GM19023 (cell line): Measurements from ENCODE around the gene PRPF38B.

Experiments
- ATAC-seq: cut with Tn5 transposase; IDR thresholded peaks from one replicate; pipeline ENCODE4 v1.9.1; 2021; ENCODE audit warnings: mild to moderate bottlenecking, moderate library complexity; ENCODE audit not compliant: unreplicated experiment

Gene PRPF38B

DNA sequence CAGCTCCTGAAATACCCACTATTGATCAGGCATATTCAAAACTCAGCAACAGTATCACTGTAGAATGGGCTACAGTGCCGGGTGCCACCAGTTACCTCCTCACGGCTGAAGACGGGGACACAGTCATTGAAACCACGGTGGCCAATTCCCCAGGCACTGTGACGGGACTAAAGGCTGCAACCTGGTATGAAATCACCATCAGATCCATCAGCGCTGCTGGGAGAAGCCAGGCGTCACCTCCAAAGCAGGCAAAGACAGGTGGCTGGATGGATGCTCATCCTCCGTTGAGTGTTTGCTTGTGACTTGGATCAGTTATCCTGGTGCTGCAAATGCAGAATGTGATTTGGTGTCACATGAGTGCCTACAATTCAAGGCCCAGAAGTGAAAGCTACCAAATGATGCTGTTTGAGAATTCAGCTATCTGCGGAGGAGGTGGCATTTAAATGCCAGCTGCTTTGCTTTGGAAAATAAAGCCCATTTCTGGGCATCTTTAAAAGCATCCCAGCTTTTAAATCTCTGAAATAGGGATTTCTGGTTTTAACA, 25.7 kb downstream of the PRPF38B start:
- ATAC-seq: no peak

DNA sequence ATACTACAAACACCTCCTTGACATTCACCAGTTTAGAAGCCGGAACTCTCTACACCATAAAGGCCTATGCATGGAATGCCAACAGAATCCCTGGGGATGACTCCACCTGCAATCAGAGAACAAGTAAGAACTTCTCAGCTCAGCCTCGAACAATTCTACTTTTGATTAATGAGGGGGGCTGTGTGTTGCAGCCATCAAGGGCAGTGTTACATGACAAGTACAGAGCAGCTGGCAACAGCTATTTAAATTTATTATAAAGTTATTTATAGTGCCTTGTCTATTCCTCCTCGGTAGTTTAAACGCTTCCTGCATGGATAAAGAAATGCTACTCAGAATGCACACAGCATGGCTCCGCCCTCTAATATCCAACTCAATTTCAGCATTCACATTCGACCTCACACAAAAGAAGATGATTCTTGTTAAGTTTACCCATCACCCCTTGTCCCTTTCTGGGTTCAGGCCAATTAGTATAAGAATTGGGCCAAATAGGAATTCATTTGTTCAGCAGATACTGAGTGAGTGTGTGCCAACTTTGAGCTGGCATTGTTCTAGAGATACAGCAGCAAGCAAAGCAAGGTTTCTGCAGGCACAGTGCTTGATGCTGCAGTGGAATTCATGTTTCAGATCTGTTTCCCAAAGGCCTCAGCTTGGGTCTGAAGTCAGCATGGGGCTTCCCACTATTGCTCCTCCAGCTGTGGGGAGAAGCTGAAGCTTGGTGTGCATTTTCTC, 27.0 kb downstream of the PRPF38B start:
- ATAC-seq: no peak

DNA sequence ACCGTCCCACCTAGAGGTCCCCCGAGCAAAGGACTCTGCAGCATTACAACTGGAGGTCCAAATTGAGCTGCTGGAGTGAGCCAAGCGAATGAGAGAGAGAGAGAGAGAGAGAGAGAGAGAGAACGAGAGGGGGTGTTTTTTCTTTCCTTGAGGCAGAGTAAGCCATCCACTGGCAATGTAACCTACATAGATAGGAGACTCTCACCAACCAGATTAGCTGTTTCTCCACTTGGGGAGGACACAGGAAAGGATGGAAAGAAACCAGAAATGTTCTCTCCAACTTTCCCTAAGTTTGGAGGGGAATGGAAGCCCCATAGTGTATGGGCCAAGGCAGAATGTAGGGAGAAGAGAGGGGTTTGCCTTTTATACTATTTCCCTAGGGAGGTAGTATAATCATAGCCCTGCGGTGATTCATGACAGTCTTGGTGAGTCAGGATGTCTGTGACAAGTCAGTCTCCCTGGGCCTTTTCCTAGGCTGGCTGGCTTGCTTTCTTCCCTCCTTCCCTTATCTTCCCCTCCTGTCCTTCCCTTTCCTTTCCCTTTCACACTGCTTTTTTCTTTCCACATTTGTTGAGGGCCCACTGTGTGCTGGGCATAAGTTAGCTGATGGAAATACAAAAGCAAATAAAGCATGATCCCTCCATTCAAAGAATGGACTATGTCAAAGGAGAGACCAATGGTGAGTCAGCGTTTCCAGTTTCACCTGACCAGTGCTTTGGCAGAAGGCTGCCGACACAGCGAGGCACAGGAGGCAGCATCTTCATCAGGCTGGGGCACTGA, 27.7 kb downstream of the PRPF38B start:
- ATAC-seq: no peak

DNA sequence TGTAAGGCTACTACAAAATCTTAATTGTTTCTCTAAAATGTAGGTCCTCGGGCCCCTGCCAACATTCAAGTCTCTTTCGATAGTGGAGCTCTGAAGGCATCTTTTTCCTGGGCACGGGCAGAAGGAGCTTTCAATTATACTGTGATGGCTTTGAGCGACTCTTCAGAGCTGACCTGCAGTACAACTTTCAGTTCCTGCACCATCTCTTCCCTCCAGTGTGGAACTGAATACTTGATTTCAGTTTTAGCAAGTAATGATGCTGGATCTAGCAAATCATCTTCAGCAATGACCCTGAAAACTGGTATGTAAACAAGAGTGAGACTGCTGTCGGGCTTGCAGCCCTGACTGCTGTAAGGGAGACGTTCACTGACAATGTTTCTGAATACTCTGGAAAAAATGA, 30.2 kb downstream of the PRPF38B start:
- no peak for ATAC-seq

DNA sequence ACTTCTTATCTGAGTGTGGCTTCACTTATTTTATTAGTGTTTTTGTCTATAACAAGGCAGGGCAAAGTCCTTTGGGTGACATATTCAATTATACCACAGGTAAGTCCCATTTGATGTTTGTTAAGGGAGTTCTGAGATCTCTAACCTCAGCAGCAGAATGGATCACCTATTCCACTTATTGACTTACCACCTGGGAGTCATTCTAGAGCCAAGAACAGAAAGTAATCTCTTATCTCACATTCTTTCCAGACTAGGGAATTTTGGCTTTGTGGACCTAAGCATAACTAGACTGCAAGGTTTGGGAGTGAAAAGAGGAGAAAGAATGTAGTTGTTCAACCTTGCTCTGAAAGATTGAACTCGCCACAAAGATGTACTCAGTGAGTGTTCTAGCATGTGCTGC, 33.8 kb downstream of the PRPF38B start:
- no peak for ATAC-seq

DNA sequence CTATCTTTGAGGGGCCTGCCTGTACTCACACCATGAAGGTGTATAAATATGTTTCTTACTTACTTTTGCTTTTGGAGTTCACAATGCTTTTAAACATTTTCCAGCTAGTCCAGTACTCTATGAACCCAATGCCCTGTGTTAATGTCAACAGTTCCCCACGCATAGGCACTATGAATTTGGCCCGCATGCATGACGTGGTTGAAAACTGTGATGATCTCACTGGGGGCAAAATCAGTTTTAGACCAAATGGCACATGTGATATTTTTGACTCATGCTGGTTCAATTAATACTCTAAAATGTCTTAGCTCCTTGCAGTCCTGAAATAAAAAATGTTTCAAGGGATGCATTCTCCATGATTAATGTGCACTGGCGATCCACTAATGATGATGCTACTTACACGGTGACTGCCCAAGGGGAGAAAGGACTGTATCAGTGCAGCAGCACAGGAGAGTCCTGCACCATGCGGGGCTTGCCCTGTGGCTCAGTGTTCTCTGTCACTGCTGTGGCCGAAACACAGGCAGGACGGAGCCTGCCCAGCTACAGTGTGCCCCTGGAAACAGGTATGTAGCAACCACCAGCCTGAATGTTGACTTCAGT, 36.3 kb downstream of the PRPF38B start:
- ATAC-seq: no peak

DNA sequence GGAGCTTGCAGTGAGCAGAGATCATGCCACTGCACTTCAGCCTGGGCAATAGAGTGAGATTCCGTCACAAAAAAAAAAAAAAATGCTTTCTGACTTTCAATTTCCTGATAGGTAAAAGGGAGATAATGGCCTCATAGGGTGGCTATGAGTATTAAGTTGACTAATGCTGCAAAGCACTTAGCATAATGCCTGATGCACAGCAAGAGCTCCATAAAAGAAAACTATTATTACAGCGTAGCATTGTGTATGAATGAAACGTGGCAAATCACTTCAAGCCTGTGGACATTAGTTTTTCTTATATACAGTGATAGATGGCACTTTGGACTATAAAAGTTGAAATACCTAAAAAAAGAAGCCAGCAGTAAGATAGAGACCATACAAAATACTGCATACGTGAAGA, 37.4 kb downstream of the PRPF38B start:
- no peak for ATAC-seq

DNA sequence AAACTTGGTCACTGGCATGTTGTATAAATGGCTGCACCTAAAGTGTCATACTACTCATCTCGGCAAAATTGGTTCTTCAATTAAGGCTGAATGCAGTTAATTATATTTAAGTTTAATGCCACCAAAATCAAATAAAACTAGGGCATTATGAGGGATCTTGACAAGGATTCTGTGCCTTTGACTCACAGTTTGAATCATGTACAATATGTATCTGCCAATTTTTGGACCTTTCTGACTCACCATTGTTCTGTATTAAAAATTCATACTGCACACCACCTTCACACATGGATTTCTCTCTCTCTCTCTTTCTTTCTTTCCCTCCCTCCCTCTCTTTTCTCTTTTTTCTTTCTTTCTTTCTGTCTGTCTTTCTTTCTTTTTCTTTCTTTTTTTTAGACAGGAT, 40.3 kb downstream of the PRPF38B start:
- ATAC-seq: no peak

DNA sequence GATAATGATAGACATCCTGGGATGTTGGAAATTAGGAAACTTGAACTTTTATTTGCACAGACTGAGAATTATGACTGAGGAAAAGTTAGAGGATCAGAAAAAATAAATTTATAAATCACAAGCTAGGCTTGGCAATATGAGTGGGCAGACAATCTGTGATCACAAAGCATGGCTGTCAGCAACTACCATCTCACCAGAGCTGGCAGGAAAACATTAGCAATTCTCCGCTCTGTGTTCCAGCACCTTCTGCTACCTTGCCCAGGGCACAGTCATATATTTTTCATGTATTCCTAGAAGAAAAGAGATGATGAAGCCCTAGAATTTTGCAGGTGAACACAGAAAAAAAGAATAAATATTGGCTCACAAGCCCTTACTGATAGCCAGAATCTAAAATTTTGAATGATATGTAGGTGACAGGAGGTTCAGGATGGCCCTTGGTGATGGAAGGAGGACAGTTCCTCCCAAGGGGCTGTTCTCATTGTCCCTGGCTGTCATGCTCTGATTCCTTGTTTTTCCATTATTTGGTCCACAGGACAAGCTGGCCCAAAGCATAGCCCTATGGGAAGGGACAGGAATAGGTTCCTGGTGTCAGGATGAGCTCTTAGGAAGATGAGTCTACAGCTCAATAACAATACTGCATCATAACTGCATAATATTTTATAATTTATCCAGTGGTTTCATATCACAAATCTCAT, 42.2 kb downstream of the PRPF38B start:
- ATAC-seq: no peak

DNA sequence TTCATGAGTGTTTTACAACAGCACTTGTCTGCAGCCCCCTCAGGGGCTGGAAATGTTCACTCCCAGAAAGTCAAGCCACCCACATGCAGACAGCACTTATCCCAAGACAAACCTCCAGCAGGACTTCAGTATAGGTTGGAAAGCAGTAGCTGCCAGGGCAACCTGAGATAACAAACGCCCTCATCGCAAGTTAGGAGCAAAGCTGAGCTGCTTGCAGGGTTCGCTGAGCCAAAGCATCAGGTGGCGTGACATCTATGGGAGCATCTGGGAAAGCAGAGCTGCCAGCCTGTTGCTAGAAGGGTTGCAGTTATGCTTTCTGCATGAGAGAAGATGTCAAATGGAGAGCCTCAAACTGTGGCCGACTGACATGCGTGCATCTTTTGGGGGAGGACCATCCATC, 50.1 kb downstream of the PRPF38B start:
- ATAC-seq: no peak

DNA sequence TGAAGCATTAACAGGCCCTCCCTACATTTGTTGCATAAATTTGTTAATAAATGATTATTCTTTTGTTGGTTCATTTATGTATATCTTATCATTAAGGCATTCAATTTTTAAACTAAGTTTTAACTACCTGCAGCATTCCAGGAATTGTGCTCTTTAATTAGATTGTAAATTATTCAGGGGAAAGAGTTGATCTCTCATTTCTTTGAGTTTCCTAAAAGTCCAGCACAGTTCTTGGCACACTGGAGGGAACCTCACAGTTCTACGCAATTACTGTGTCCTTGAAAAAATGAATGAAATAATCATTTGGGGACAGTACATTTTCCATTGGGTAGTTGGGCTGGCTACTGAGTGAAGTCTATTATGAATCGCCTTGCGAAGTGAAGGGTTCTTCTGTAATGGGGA, 53.9 kb downstream of the PRPF38B start:
- no peak for ATAC-seq

DNA sequence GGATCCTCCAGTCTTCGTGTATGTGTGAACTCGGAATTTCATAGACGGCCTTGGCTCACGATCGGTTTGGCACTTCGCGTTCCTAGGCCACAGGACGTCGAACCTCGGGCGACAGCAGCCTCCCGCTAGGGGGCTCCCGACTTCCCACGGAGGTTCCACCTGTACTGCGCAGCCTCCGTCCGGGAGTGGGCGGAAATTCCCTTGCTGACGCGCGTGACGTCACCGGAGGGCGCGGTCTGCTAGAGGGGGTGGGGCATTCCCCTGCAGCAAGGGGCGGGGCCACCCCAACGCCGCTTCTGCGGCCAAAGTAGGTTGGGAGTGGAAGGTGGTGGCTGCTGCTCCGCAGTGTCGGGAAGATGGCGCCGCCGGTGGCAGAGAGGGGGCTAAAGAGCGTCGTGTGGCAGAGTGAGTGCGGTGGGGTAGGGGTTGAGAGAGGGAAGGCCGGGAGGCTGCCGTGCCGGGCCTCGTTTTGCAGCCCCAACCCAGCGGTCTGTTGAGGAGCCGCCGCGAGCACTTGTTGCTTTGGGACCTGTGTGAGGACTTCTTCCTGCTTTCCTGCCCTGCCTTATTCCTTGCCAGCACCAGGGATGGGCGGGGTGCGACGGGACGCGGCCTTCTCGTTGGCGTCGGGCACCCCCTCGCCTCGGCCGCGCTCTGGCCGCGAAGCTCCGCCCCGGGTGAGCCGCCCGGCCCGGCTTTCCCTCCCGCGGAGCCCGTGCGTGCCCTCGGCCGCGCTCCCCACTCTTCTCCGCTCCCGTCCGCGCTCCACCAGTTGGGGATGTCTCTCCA, 54.5 kb downstream of the PRPF38B start, which contains the start of gene STXBP3:
STXBP3 (plus strand) TSS at position 293 of the 789 bp plus-strand sequence; CDS start at position 357, 64 bp downstream.
- ATAC-seq: peak; percentile 90

DNA sequence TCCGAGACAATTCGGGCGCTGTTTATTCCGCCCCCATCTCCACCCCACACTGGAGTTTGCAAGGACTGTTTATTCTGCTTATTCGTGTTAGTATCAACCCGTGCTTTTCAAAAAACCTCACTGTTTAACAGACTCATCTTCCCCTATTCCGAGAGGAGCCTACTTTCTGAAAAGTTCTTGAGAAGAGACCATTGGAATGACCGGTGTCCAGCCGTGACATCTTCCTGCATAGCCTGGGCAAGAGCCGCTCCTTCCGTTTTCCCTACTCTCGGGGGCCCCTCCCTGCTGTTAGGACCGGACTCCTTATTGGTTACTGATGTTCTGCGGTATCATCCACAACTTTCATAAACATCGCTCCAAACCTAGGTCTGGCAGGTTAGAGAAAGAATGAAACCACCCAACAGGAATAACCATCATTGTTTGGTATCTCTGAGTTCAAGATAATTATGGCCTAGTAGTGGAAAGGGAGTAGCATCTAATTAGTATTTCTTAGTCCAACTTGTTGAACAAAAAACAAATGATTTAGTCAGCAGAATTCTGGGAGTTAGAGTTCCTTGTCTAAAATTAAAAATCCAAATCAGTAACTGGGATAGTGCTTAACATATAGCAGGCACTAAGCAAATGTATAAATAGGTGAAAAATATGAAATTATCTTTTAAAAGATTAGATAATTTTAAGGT, 55.2 kb downstream of the PRPF38B start:
- peak; percentile 24 for ATAC-seq

DNA sequence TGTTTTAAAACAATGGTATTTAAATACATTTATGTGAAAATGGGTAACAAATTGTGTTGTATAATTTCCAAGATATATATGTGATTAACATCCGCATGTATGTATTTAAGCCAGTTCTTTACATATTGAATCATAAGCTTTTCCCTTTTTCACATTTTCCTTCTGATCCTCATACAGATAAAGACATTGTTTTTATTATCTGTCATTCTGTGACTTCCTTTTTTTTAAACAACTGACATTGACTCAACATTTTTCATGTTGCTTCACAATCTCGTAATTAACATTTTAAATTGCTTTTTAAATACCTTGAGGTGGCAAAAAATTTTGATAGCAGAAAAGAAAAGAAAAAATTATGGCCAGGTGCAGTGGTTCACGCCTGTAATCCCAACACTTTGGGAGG, 55.8 kb downstream of the PRPF38B start:
- no peak for ATAC-seq

DNA sequence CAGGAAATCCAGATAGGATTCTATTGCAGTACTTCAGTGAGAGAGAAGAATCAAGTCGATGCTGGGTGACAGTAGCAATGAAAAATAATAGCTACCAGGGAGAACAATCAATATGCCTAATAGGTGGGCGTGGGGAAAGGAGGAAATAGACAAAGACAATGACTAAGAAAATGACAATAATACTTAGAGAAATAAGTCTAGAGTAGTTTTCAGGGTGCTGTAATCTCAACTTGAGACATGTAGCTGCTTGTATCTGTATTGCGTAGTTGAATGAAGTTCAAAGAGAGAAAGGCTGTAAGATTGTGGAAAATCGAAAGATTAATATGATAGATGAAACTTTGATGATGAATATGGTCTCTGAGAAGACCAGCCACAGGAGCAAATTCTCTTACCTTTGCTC, 57.0 kb downstream of the PRPF38B start:
- no peak for ATAC-seq

DNA sequence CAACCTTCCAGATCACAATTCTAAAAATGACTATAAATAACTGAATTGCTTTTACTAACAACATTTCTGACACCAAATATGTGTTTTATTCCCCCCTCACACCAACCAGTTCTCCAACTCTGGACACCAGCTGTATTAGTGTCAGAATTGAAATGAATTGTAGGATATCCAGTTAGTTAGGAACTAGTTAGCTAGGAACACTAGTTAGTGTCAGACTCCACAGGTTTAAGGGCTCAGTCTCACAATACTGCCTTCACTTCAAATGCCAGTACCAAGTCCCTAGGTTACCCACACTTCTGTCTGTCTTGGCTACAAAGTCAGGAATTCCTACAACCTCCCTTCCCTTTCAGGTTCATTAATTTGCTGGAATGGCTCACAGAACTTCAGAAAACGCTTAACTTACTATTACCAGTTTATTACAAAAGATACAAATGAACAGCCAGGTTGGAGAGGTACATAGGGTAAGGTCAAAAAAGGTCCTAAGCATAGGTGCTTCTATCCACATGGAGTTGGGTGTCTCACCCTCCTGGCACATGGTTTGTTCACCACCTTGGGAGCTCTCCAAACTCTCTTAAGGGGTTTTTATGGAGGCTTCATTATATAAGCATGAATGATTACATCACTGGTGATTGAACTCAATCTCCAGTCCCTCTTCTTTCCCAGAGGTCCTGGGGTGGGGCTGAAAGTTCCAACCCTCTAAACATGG, 58.5 kb downstream of the PRPF38B start:
- no peak for ATAC-seq
